ENCODE data around the gene MSMP.

MSMP gene

GRCh38 chr9:35771075-35771433, 17.0 kb upstream of the MSMP start:
- no peak for DNase-seq

- no peak for DNase-seq
Measured at GRCh38 chr9:35769763-35770162, 15.7 kb upstream of the MSMP start.

DNA sequence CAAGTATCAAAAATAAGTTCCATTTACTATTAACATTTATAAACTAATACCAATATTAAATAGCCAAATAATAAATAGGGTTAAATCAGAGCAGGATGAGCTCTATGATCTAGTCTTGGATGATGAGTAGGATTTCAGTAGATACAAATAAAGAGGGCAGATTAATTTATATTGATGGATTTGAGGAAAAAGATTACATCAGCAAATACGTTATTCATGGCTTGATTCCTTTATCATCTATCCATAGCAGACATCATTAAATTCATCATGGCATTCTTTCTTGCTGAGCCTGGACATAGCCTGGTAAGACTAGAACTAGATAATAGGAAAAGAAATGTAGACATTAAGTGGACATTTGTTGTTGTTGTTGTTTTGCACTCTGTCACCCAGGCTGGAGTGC, 13.4 kb upstream of the MSMP start:
- no peak for DNase-seq

DNA sequence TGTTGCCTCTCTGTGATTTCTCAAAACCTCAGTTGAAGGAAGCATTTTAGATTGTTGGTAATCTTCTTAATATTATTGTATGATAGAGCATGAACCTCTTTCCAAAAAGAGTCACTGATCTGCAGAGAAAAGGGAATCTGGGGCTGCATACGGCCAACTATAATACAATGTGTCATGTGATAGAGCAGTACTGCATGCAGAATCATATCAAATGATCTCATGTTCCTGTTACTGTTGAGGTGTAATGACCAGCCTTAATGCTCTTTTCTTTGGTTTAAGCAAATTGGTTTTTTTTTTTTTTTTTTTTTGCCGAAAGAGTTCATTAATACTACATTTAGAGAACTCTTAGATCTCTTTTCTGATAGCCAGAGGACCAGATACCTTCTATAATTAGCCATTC, 12.9 kb upstream of the MSMP start:
- DNase-seq, result no peak

DNA sequence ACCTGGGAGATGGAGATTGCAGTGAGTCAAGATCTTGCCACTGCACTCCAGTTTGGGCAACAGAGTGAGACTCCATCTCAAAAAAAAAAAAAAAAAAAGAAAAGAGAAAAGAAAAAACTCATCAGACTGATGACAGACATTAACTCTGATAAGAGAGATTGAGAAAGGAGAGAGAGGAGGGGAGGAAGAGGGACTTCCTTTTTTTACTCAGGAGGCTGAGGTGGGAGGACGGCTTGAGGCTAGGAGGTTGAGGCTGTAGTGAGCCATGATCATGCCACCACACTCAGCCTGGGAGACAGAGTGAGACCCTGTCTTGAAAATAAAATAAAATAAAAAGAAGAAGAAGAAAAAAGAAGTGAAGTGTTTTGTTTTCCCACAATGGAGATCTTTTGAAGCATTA, 9.7 kb upstream of the MSMP start:
- DNase-seq, result no peak

DNA sequence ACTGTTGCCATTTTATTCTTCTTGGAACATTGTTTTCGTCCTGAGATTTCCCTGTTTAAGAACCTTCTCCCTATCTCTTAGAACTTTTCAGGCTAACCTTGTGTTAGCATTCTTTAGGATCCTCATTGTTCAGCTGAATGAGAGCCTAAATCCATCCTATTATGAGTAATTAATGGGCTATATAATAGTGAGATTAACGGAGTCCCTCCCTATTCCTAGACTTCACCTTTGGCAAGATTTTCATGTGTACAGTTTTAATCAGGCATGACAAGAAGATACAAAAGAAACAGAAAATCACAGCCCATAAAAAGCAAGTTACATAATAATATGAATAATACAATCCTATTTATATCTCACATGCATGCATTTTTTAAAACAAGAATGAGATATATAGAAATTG, 9.1 kb upstream of the MSMP start:
- no peak for DNase-seq

GRCh38 chr9:35760651-35761050, 6.6 kb upstream of the MSMP start:
- no peak for DNase-seq

- no peak for DNase-seq
Measured at GRCh38 chr9:35759795-35760194, 5.7 kb upstream of the MSMP start.

DNA sequence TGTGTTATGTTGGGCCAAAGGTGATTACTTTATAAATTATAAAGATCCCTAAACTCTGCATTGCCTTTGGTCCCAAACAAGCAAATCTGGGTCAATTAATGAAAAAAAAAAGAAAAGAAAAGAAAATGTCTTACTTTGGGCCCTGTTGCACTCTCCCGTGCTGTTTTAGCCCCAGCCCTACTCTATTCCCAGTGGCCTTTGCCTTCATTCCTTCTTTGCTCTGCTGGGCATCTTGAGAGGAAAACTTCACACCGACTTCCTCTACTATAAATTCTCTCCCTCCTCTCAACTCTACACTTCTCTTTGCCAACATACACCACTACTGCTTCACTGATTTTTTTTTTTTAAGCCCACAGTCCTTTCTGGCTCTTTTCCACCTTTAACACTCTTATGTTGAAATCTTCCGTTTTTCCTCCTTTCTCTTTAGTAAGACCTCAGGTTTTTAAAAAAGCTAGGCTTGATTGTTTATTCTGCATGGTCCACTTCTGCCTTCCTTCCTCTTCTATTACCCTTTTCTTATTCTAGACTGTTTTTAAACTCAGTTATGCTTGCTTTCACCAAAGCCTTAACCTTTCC, 4.5 kb upstream of the MSMP start:
- no peak for DNase-seq

DNA sequence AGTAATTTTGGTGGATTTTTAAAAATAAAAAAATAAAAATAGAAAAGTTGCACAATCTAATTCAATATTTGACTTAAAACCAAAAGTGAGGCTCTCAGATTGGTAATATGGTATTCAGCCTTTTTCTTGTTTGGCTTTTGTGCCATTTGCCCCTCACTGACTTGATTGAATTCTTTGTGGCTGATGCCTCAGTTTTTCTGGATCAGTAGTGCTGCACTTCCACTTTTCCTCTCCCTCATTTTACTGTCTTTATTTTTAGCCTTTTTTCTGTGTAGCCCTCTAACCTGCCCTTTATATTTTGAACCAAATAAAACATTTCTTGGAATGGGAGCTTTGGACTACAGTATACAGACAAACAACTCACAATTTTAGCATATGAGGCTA, 3.8 kb upstream of the MSMP start:
- DNase-seq, result no peak

DNA sequence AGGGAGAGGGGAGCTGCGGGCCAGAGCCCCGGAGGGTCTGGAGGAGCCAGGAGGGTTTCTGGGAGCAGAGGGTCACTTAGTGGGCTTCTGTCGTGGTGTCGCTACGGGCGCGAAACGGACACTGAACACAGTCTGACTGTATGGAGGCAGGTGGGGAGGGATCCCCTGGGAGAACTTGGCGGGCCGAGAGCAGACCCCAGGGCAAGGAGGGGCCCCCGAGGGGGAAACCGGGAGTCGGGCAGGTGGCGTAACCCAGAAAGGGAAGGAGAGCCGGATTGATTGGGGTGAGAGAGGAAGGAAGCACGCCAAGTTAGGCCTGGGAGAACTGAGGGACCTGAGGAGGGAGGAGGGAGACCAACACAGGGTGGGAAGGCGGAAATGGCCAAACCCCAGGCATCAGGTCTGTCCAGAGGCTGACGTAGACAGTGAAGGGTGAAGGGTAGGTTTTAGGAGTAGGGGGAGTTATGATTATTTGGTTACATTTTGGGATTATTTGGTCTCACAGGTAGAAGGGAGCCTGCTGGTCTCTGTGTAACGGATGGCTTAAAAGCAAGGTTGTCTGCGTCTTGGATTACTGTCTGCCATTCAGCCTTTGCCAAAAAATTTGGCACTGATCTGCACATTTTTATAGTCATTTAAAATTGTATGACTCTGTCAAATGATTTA, 3.3 kb upstream of the MSMP start:
- DNase-seq, result no peak

GRCh38 chr9:35756275-35757225, 2.5 kb upstream of the MSMP start:
- peak; percentile 90 for DNase-seq

- no peak for DNase-seq
Measured at GRCh38 chr9:35755071-35755470, 995 bp upstream of the MSMP start.

DNA sequence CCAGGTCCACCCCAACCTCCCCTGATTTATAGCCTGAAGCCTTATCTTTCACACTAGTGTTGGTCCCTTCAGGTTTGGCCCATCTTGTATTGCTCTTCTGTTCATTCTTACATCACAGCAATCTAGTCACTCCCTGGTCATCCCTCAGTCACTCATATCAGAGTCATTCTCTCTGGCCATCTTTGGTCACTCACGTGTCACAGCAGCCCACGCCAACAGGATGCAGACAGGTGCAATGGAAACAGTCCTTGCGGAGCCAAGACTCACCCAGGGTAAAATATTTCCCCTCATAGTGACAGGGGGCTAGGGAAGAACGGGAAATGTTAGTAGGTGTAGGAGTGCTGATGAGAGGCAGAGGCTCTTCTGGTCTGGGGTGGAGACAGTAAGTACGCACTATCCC, 610 bp downstream of the MSMP start:
- no peak for DNase-seq

DNA sequence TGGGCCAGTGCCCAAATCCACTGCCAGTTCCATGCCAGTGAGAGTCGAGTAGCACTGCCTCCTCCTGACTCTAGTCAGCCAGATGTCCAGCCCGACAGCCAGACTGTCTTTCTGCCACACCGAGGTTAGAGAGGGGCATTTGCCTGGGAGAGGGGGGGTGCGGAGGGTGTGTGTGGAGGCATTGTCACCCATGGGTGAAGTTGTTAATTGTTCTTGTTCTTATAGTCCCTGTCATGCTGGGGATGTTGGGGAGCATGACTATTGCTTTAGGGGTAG, 3.9 kb downstream of the MSMP start:
- DNase-seq, result no peak

DNA sequence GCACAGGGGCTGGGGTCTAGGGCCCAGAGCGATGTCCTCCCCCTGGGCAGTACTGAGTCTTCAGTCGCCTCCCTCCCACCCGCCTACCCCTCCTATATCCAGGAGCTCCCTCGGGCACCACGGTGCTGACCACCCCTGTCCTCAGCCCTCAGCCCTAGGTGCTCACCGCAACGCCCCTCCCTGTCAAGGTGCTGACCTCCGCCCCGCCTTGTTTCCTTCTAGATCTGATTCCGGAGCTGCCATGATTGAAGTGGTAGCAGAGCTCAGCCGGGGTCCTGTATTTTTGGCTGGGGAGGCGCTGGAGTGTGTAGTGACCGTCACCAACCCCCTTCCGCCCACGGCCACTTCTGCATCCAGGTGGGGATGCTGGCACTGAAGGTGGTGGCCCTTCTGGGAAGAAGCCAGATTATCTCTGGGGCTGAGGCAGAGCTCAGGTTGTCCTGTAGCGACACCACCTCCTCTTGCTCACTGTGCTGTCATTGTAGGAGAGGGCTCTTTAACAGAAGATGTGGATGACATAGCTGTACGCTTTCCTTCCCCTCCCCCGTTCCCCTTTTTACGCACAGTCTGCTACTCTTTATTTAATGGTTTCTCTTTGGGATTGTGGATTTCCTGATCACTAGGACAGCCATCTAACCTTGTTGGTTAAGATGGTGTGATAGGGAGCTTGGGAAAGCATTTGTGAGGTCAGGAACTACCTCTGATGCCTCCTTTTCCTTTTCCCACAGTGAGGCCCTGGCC, 4.4 kb downstream of the MSMP start:
- peak; percentile 76 for DNase-seq

- DNase-seq, result peak; percentile 89
Measured at GRCh38 chr9:35748858-35749514, 5.1 kb downstream of the MSMP start, which contains the start of the genes GBA2 and RGP1. Gene GBA2 (minus strand): TSS chr9:35749228. CDS start chr9:35748704, 524 bp downstream. Gene RGP1 (plus strand): TSS chr9:35749287. CDS start chr9:35749756, 469 bp downstream.

- no peak for DNase-seq
Measured at GRCh38 chr9:35748242-35748857, 5.7 kb downstream of the MSMP start.

DNA sequence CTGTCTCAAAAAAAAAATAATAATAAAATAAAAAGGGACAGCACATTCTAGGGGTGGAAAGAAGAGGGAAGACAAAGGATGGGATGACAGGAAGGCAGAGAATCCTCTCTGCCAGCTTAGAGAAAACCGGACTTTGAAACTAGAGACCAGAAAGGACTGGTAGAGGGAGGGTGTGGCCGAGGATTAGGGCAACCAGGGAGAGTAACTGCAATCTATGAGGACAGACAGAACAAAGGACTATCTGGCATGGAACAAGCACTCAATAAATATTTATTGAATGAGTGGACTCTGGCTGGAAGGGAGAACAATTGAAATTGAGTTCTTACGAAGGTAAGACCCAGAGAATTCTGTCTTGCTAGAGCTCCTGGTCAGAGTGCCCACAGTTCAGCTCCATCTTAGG, 7.5 kb downstream of the MSMP start:
- DNase-seq, result no peak

- DNase-seq, result no peak
Measured at GRCh38 chr9:35745569-35745968, 8.5 kb downstream of the MSMP start.

GRCh38 chr9:35743880-35744518, 10.1 kb downstream of the MSMP start:
- no peak for DNase-seq

- DNase-seq, result no peak
Measured at GRCh38 chr9:35743452-35743851, 10.6 kb downstream of the MSMP start.

Measured in activated CD8-positive, alpha-beta memory T cell treated with anti-CD3 and anti-CD28 coated beads for 24 hours (primary cell).